Measurements from ENCODE around the gene USP19.

USP19 gene

GRCh38 chr3:49098429-49098828 is 22.2 kb downstream of the USP19 start:
- DNase-seq = no peak

GRCh38 chr3:49093853-49094767 is 26.5 kb downstream of the USP19 start, which contains the start of gene QRICH1:
TSS of gene QRICH1 (minus strand) at chr3:49094071. CDS start at chr3:49077017, 17,054 bp downstream.
- DNase-seq = peak; percentile 94

- DNase-seq = peak; percentile 9
Observed at GRCh38 chr3:49092938-49093852, 27.4 kb downstream of the USP19 start.

GRCh38 chr3:49081429-49081828 is 39.2 kb downstream of the USP19 start:
- DNase-seq = no peak

GRCh38 chr3:49079270-49079669 is 41.4 kb downstream of the USP19 start:
- no peak for DNase-seq

- no peak for DNase-seq
Observed at GRCh38 chr3:49076646-49077045, 44.0 kb downstream of the USP19 start.

- no peak for DNase-seq
Observed at GRCh38 chr3:49076116-49076515, 44.5 kb downstream of the USP19 start.

Data from NCI-H446 treated with DMSO at 0.1 percent for 48 hours (cell line).